ENCODE results near the gene ATPAF1. TPM values are rescaled to one million over a fixed set of nuclear protein-coding genes. Genes with fewer than 3 reads are reported as not detected.

ATPAF1 gene
- total and polyA plus RNA-seq, 9 of the 15 experiments (the other 6 are each of a cell fraction or from before 2014, with no cell fraction given) = 6.3 to 56.2 (median 27.4) TPM

- TF ChIP-seq ZNF79 (CRISPR knock-in tag; IDR thresholded peaks at IDR 0.05; ENCODE audit: low read depth) (no peak), ETS1 (conservative IDR thresholded peaks at IDR 0.05; ENCODE audit: control insufficient read depth, low read depth, low read length) (peak; percentile 35; the same call in 1 of the 2 replicates), NEUROD1 (IDR thresholded peaks at IDR 0.05; ENCODE audit: borderline replicate concordance, low read depth, low read length, partially characterized antibody) (peak; percentile 64), NCOA4 (IDR thresholded peaks at IDR 0.05; ENCODE audit: partially characterized antibody) (no peak), ZBTB1 (CRISPR knock-in tag; IDR thresholded peaks at IDR 0.05; ENCODE audit: borderline replicate concordance, low read depth) (0 out of 2 replicates have a peak, but pooled peaks have one; percentile 54), GABPB1 (CRISPR knock-in tag; IDR thresholded peaks at IDR 0.05) (peak; percentile 52; the same call in 1 of the 2 replicates), ARID1B (IDR thresholded peaks at IDR 0.05) (no peak), L3MBTL2 (IDR thresholded peaks at IDR 0.05) (peak; percentile 90), MNT (conservative IDR thresholded peaks at IDR 0.05) (peak in 1 of 2 experiments; percentile 59; a peak in 3 of 4 replicates), ZBTB43 (CRISPR knock-in tag; IDR thresholded peaks at IDR 0.05) (no peak), ELK3 (CRISPR knock-in tag; IDR thresholded peaks at IDR 0.05) (no peak), FOXP1 (CRISPR knock-in tag; IDR thresholded peaks at IDR 0.05) (peak; percentile 39; the same call in 1 of the 2 replicates), ZNF184 (CRISPR knock-in tag; IDR thresholded peaks at IDR 0.05) (no peak), TFAM (CRISPR knock-in tag; conservative IDR thresholded peaks at IDR 0.05) (no peak), HDAC8 (tag; IDR thresholded peaks at IDR 0.05) (no peak), STAT5B (CRISPR knock-in tag; IDR thresholded peaks at IDR 0.05) (no peak), GMEB1 (CRISPR knock-in tag; IDR thresholded peaks at IDR 0.05) (0 out of 2 replicates have a peak, but pooled peaks have one; percentile 10), U2AF2 (optimal IDR thresholded peaks at IDR 0.05; ENCODE audit: low read depth, low read length) (no peak), RBBP5 (IDR thresholded peaks at IDR 0.05; ENCODE audit: borderline replicate concordance, insufficient read depth, low read length, poor library complexity, severe bottlenecking) (peak; percentile 97), BACH1 (tag; IDR thresholded peaks at IDR 0.05) (no peak)
These were observed 51.7 kb downstream of the ATPAF1 start, which contains the start of gene MOB3C (continued) for GRCh38 chr1:46616277-46617107.

Measured in K562 (cell line).